Natural killer cell (primary cell): ENCODE measurements around the gene TINAGL1. TPM values are rescaled to one million over a fixed set of nuclear protein-coding genes. Genes with fewer than 3 reads are reported as not detected.

Experiments
- ATAC-seq, 3 donors: fragments of 150-1000 bp in 2 of 3; fragments of 200-7000 bp in 1 of 3; cut with Tn5 transposase; 1 replicate in 1 of 3; 2 replicates in 2 of 3; pipeline ENCODE4 v1.10.0; 2021; ENCODE audit warnings: mild to moderate bottlenecking in 2 of 3, moderate library complexity in 2 of 3
- DNase-seq, 2 donors: peaks; one replicate each; pipeline versions ENCODE4 v3.0.0 to v3.0.0-alpha.2; 2013 to 2021; ENCODE audit warnings: mixed read lengths in 1 of 2
- H3K27ac ChIP-seq: one replicate; pipeline ENCODE4 v1.5.1; 2013; ENCODE audit warnings: mild to moderate bottlenecking, low read length
- H3K27me3 ChIP-seq: one replicate; pipeline ENCODE4 v1.6.1; 2013; ENCODE audit warnings: low read length; ENCODE audit not compliant: control insufficient read depth, insufficient read depth
- H3K36me3 ChIP-seq: one replicate; pipeline ENCODE4 v1.6.1; 2013; ENCODE audit warnings: low read length; ENCODE audit not compliant: control insufficient read depth, insufficient read depth
- H3K4me1 ChIP-seq: one replicate; pipeline ENCODE4 v1.6.1; 2013; ENCODE audit warnings: low read length; ENCODE audit not compliant: control insufficient read depth, insufficient read depth
- H3K4me3 ChIP-seq: one replicate; pipeline ENCODE4 v1.5.1; 2013; ENCODE audit warnings: low read length
- H3K9me3 ChIP-seq: one replicate; pipeline ENCODE4 v1.6.1; 2013; ENCODE audit warnings: low read length; ENCODE audit not compliant: control insufficient read depth, insufficient read depth
- H3K27ac Mint-ChIP-seq, 2 donors: one replicate each; pipeline ENCODE4 v1.8.0; 2022; ENCODE audit warnings: mild to moderate bottlenecking in 2 of 2, mixed read lengths in 2 of 2, moderate library complexity in 1 of 2
- H3K27me3 Mint-ChIP-seq, 2 donors: one replicate each; pipeline ENCODE4 v1.8.0; 2022; ENCODE audit warnings: low read depth in 2 of 2, mixed read lengths in 2 of 2
- H3K36me3 Mint-ChIP-seq: one replicate; pipeline ENCODE4 v1.8.0; 2022; ENCODE audit warnings: mixed read lengths
- H3K4me1 Mint-ChIP-seq, 2 donors: one replicate each; pipeline ENCODE4 v1.8.0; 2022; ENCODE audit warnings: mixed read lengths in 2 of 2
- H3K4me3 Mint-ChIP-seq: one replicate; pipeline ENCODE4 v1.8.0; 2022; ENCODE audit warnings: mild to moderate bottlenecking, moderate library complexity, mixed read lengths
- H3K9me3 Mint-ChIP-seq, 2 donors: one replicate each; pipeline ENCODE4 v1.8.0; 2022; ENCODE audit warnings: mixed read lengths in 2 of 2
- CTCF ChIP-seq: fragments of 200-600 bp; IDR thresholded peaks from one replicate; pipeline ENCODE4 v1.8.0; 2022; ENCODE audit warnings: antibody characterized with exemption
- WGBS: methylation state at CpG from one replicate; pipeline ENCODE4 v1.1.7; 2013; ENCODE audit warnings: missing lambda C conversion rate; ENCODE audit not compliant: insufficient coverage; 5-methylcytosine and 5-hydroxymethylcytosine counted together
- intact Hi-C: fragments of 100-400 bp; cut with micrococcal nuclease; formaldehyde crosslinking; loops from one replicate; pipeline ENCODE4 v1.14.2; 2022
- total RNA-seq, 4 donors: library from RNA; stranded (reverse); fragments of 120-200 nt in 1 of 4; gene quantifications; one replicate each; pipeline versions ENCODE4 v1.2.3 to v1.2.4, GENCODE V29; 2013 to 2022

The TINAGL1 gene
- total RNA-seq, 3 donors from 2014 or later (not counting 1 experiment from before 2014, with no cell fraction given) = not detected

- Histone ChIP-seq H3K4me1 (peaks cover 9% of the 10 kb centered on the region), H3K27ac (no peak within 1 kb of the TSS), H3K36me3 (no peaks in the 10 kb centered on the region), H3K27me3 (peaks cover 22% of the 10 kb centered on the region), H3K9me3 (no peaks in the 10 kb centered on the region), H3K4me3 (no peak within 1 kb of the TSS)
- DNase-seq (peak in 1 of 2 donors; percentile 5), ATAC-seq (peak in 2 of 3 donors; percentile 25 to 39)
- intact Hi-C loops = no loop called here
- H3K27ac Mint-ChIP-seq = no peak within 1 kb of the TSS
- TF ChIP-seq CTCF = no peak
- WGBS = 11% methylated on average over 48 of the region's 48 CpGs
- H3K27me3 Mint-ChIP-seq = peaks cover 13 to 29% of the 10 kb centered on the region in 2 donors
- H3K36me3 Mint-ChIP-seq = no peaks in the 10 kb centered on the region
- H3K9me3 Mint-ChIP-seq = no peaks in the 10 kb centered on the region
- H3K4me1 Mint-ChIP-seq = peaks cover 12 to 13% of the 10 kb centered on the region in 2 donors
- peak within 1 kb of the TSS; percentile 49 for H3K4me3 Mint-ChIP-seq
Measured at GRCh38 chr1:31617218-31617915, 41.1 kb downstream of the TINAGL1 start, which contains the start of gene HCRTR1. HCRTR1 (plus strand) TSS chr1:31617689; CDS start chr1:31619193, 1,504 bp downstream.

- H3K4me1 Mint-ChIP-seq = peaks cover 12 to 13% of the 10 kb centered on the region in 2 donors
- Histone ChIP-seq H3K4me3 (no peak overlapping the region), H3K36me3 (no peaks in the 10 kb centered on the region), H3K4me1 (peaks cover 9% of the 10 kb centered on the region), H3K9me3 (no peaks in the 10 kb centered on the region), H3K27ac (no peak overlapping the region), H3K27me3 (peaks cover 22% of the 10 kb centered on the region)
- peak; percentile 85 for TF ChIP-seq CTCF
- intact Hi-C loops = no loop called here
- H3K27me3 Mint-ChIP-seq = peaks cover 13 to 29% of the 10 kb centered on the region in 2 donors
- H3K4me3 Mint-ChIP-seq = no peak overlapping the region
- no peaks in the 10 kb centered on the region for H3K9me3 Mint-ChIP-seq
- WGBS = 15% methylated on average over 56 of the region's 56 CpGs
- H3K36me3 Mint-ChIP-seq = no peaks in the 10 kb centered on the region
- ATAC-seq = peak; percentile 51 to 86 (median 76)
- no peak overlapping the region for H3K27ac Mint-ChIP-seq
- DNase-seq = peak; percentile 33 to 64
Measured at GRCh38 chr1:31617916-31618746, 41.8 kb downstream of the TINAGL1 start.

- H3K27me3 ChIP-seq = peaks cover 22% of the 10 kb centered on the region
- intact Hi-C loops = no loop called here
- peak in 1 of 2 donors; percentile 7 for DNase-seq
- H3K27ac Mint-ChIP-seq = no peak overlapping the region
- TF ChIP-seq CTCF = no peak
- no peak for ATAC-seq
- H3K9me3 Mint-ChIP-seq = no peaks in the 10 kb centered on the region
- H3K9me3 ChIP-seq = no peaks in the 10 kb centered on the region
- no peak overlapping the region for H3K27ac ChIP-seq
- peaks cover 12 to 13% of the 10 kb centered on the region in 2 donors for H3K4me1 Mint-ChIP-seq
- H3K36me3 Mint-ChIP-seq = no peaks in the 10 kb centered on the region
- H3K36me3 ChIP-seq = no peaks in the 10 kb centered on the region
- H3K4me1 ChIP-seq = peaks cover 9% of the 10 kb centered on the region
- H3K4me3 ChIP-seq = no peak overlapping the region
- WGBS = 83% methylated on average over 23 of the region's 23 CpGs
- H3K4me3 Mint-ChIP-seq = no peak overlapping the region
- H3K27me3 Mint-ChIP-seq = peaks cover 13 to 29% of the 10 kb centered on the region in 2 donors
Measured at GRCh38 chr1:31618916-31619846, 42.9 kb downstream of the TINAGL1 start.
